ENCODE data around the gene TSACC. TPM values are rescaled to one million over a fixed set of nuclear protein-coding genes. Genes with fewer than 3 reads are reported as not detected.

TSACC gene
- total RNA-seq, 1 experiment from 2014 or later: 3.6 TPM

DNA sequence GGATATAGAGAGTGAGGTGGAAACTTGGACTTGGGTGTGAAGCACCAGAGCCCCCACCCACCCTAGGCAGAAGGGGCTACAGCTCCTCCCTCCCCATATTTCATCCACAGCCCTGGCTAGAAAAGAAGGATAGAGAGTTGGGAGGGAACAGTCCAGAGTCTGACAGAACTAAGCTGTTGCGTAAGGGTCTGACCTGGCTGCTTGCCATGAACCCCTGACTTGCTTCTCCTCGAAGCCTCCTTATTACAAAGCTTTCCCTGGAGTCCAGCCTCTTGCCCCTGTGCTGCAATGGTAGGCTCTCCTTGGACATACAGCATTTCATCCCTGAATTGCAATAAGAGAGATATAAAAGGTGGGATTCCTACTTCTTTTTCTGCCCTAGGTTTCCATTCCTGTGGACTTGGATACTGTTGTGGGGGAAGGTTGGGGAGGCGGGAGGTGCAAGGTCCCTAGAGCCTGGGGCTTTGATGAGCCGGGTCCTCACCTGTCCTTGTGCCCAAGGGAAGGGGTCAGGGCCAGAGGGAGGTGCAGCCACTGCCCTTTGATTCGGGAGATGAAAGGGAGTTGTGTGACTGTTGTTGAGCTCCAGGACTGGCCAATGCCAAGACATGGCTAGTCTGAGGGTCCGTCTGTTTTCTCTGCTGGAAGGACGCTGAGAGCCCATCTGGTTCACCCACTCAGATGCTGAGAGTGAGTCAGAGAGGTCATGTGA is 33.4 kb downstream of the TSACC start:
- ChIA-PET POLR2A (interaction anchor here (0.6 kb wide), 4 partner anchors 34 to 139 kb away, joined by 3 to 12 read pairs (median 4); partner anchors contain the start of gene CCT3), CTCF (interaction anchor here (1.0 to 1.4 kb wide), 2 partner anchors 14 to 74 kb away, joined by 3 read pairs; no protein-coding TSS in a partner anchor)
- H3K4me1 ChIP-seq (ENCODE audit: control insufficient read depth, insufficient read depth, low read length): peaks cover 5% of the 10 kb centered on the region; the same call in 1 of the 2 replicates
- no peak overlapping the region for H3K4me3 ChIP-seq (ENCODE audit: low read depth in 2 of 2, low read length in 2 of 2)
- no peak for DNase-seq (ENCODE audit: low read depth, low spot score)
- in situ Hi-C loops (cut with HindIII; ENCODE audit: low pct_unique_long_range_greater_than_20kb, low sequenced_read_pairs) (no loop called here), intact Hi-C loops (cut with micrococcal nuclease; ENCODE audit: unreplicated experiment) (no loop called here)
- no peaks in the 10 kb centered on the region for H3K27me3 ChIP-seq (ENCODE audit: control insufficient read depth, insufficient read depth, low read length)
- no peak for TF ChIP-seq REST (IDR thresholded peaks at IDR 0.05; ENCODE audit: insufficient read depth in 1 of 2, low read depth in 2 of 2, low read length in 1 of 2)
- TF ChIP-seq, protein P1, sequence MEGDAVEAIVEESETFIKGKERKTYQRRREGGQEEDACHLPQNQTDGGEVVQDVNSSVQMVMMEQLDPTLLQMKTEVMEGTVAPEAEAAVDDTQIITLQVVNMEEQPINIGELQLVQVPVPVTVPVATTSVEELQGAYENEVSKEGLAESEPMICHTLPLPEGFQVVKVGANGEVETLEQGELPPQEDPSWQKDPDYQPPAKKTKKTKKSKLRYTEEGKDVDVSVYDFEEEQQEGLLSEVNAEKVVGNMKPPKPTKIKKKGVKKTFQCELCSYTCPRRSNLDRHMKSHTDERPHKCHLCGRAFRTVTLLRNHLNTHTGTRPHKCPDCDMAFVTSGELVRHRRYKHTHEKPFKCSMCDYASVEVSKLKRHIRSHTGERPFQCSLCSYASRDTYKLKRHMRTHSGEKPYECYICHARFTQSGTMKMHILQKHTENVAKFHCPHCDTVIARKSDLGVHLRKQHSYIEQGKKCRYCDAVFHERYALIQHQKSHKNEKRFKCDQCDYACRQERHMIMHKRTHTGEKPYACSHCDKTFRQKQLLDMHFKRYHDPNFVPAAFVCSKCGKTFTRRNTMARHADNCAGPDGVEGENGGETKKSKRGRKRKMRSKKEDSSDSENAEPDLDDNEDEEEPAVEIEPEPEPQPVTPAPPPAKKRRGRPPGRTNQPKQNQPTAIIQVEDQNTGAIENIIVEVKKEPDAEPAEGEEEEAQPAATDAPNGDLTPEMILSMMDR (IDR thresholded peaks at IDR 0.05): no peak
- TF ChIP-seq SIN3A (IDR thresholded peaks at IDR 0.05; ENCODE audit: borderline replicate concordance, insufficient read depth, low read depth, low read length): no peak
- TF ChIP-seq TCF7L2 (IDR thresholded peaks at IDR 0.05; ENCODE audit: low read depth, low read length): no peak
- TF ChIP-seq POLR2AphosphoS5 (IDR thresholded peaks at IDR 0.05; ENCODE audit: low read depth, low read length): no peak
- H3K27ac ChIP-seq (ENCODE audit: low read length): no peak overlapping the region
- H3K9me3 ChIP-seq (ENCODE audit: control insufficient read depth, insufficient read depth, low read depth, low read length): no peaks in the 10 kb centered on the region
- ATAC-seq: no peak
- BruUV-seq (replicated peaks): no TSS peak
- no peaks in the 10 kb centered on the region; the same call in 1 of the 2 replicates for H3K36me3 ChIP-seq (ENCODE audit: control insufficient read depth, insufficient read depth, low read length)

- CTCF ChIA-PET: no interaction called here
- in situ Hi-C loops (cut with HindIII; ENCODE audit: low pct_unique_long_range_greater_than_20kb, low sequenced_read_pairs): no loop called here
These were observed 33.9 kb downstream of the TSACC start for GRCh38 chr1:156372265-156372586.

More at GRCh38 chr1:156372265-156372586, 33.9 kb downstream of the TSACC start:
- H3K36me3 ChIP-seq (ENCODE audit: control insufficient read depth, insufficient read depth, low read length): no peaks in the 10 kb centered on the region; the same call in 1 of the 2 replicates
- intact Hi-C loops (cut with micrococcal nuclease; ENCODE audit: unreplicated experiment): no loop called here
- no peak overlapping the region for H3K4me3 ChIP-seq (ENCODE audit: low read depth in 2 of 2, low read length in 2 of 2)
- POLR2A ChIA-PET: no interaction called here
- peaks cover 5% of the 10 kb centered on the region; the same call in 1 of the 2 replicates for H3K4me1 ChIP-seq (ENCODE audit: control insufficient read depth, insufficient read depth, low read length)
- TF ChIP-seq TCF7L2 (IDR thresholded peaks at IDR 0.05; ENCODE audit: low read depth, low read length) (no peak), POLR2AphosphoS5 (IDR thresholded peaks at IDR 0.05; ENCODE audit: low read depth, low read length) (no peak), SIN3A (IDR thresholded peaks at IDR 0.05; ENCODE audit: borderline replicate concordance, insufficient read depth, low read depth, low read length) (no peak), REST (IDR thresholded peaks at IDR 0.05; ENCODE audit: insufficient read depth in 1 of 2, low read depth in 2 of 2, low read length in 1 of 2) (no peak)
- TF ChIP-seq, protein P1 (IDR thresholded peaks at IDR 0.05): no peak
- no peaks in the 10 kb centered on the region for H3K27me3 ChIP-seq (ENCODE audit: control insufficient read depth, insufficient read depth, low read length)
- DNase-seq (ENCODE audit: low read depth, low spot score) (no peak), ATAC-seq (no peak)
- no peaks in the 10 kb centered on the region for H3K9me3 ChIP-seq (ENCODE audit: control insufficient read depth, insufficient read depth, low read depth, low read length)
- H3K27ac ChIP-seq (ENCODE audit: low read length): no peak overlapping the region
- no TSS peak for BruUV-seq (replicated peaks)

Data from Panc1 (cell line).